Mesenchymal stem cell (in vitro differentiated cells and primary cell): ENCODE measurements around the gene AFAP1L2.

ENCODE experiments used
- DNase-seq: peaks from one replicate; pipeline ENCODE4 v3.0.0-alpha.2; 2013
- H2AFZ ChIP-seq: one replicate; pipeline ENCODE4 v1.6.1; 2013; ENCODE audit warnings: low read depth, mild to moderate bottlenecking, control low read depth, inconsistent platforms, low read length, moderate library complexity
- H2AK5ac ChIP-seq: 2 replicates; pipeline ENCODE4 v1.6.1; 2013; ENCODE audit warnings: low read length, moderate library complexity, mild to moderate bottlenecking, inconsistent platforms; ENCODE audit not compliant: severe bottlenecking
- H2BK120ac ChIP-seq: one replicate; pipeline ENCODE4 v1.6.1; 2013; ENCODE audit warnings: low read depth, mild to moderate bottlenecking, inconsistent platforms, low read length, moderate library complexity
- H2BK12ac ChIP-seq, 2 experiments: one replicate each; pipeline ENCODE4 v1.6.1; 2013; ENCODE audit warnings: inconsistent platforms in 2 of 2, low read length in 2 of 2, mild to moderate bottlenecking in 2 of 2, moderate library complexity in 2 of 2, control low read depth in 1 of 2
- H2BK15ac ChIP-seq: one replicate; pipeline ENCODE4 v1.6.1; 2013; ENCODE audit warnings: mild to moderate bottlenecking, low read depth, inconsistent platforms; ENCODE audit not compliant: poor library complexity, severe bottlenecking
- H2BK5ac ChIP-seq: 2 replicates; pipeline ENCODE4 v1.6.1; 2013; ENCODE audit warnings: low read depth, mild to moderate bottlenecking, low read length, control low read depth, inconsistent platforms; ENCODE audit not compliant: poor library complexity, severe bottlenecking
- H3K14ac ChIP-seq, 2 experiments: one replicate each; pipeline ENCODE4 v1.6.1; 2013; ENCODE audit warnings: inconsistent platforms in 2 of 2, low read length in 2 of 2, control low read depth in 1 of 2, mild to moderate bottlenecking in 1 of 2, moderate library complexity in 1 of 2
- H3K18ac ChIP-seq, 2 experiments: one replicate each; pipeline ENCODE4 v1.6.1; 2013; ENCODE audit warnings: inconsistent platforms in 2 of 2, low read length in 2 of 2, control low read depth in 1 of 2, low read depth in 1 of 2, mild to moderate bottlenecking in 1 of 2
- H3K23ac ChIP-seq, 2 experiments: one replicate each; pipeline ENCODE4 v1.6.1; 2013; ENCODE audit warnings: inconsistent platforms in 2 of 2, low read length in 2 of 2, mild to moderate bottlenecking in 2 of 2, moderate library complexity in 2 of 2, control low read depth in 1 of 2
- H3K27ac ChIP-seq: 2 replicates; pipeline ENCODE4 v1.5.1; 2013; ENCODE audit warnings: mild to moderate bottlenecking, moderate library complexity, low read length, control low read depth, inconsistent platforms; ENCODE audit not compliant: poor library complexity, severe bottlenecking
- H3K27me3 ChIP-seq, 2 experiments: 2 replicates each; pipeline versions ENCODE4 v1.6.1 to v1.7.0; 2013; ENCODE audit warnings: low read length in 2 of 2, mild to moderate bottlenecking in 2 of 2, moderate library complexity in 2 of 2, control low read depth in 1 of 2, inconsistent platforms in 1 of 2; ENCODE audit not compliant: control insufficient read depth in 1 of 2, insufficient read depth in 1 of 2
- H3K36me3 ChIP-seq, 2 experiments: 2 replicates each; pipeline versions ENCODE4 v1.6.1 to v1.7.0; 2013; ENCODE audit warnings: low read length in 2 of 2, control low read depth in 1 of 2, inconsistent platforms in 1 of 2, low read depth in 1 of 2, mild to moderate bottlenecking in 1 of 2; ENCODE audit not compliant: insufficient read depth in 2 of 2, control insufficient read depth in 1 of 2
- H3K4ac ChIP-seq, 2 experiments: one replicate each; pipeline ENCODE4 v1.6.1; 2013; ENCODE audit warnings: inconsistent platforms in 2 of 2, low read length in 2 of 2, mild to moderate bottlenecking in 2 of 2, moderate library complexity in 2 of 2, control low read depth in 1 of 2, low read depth in 1 of 2
- H3K4me1 ChIP-seq: 2 replicates; pipeline ENCODE4 v1.6.1; 2013; ENCODE audit warnings: low read depth, low read length, control low read depth; ENCODE audit not compliant: control insufficient read depth, insufficient read depth
- H3K4me2 ChIP-seq: 2 replicates; pipeline ENCODE4 v1.6.1; 2013; ENCODE audit warnings: low read length, mild to moderate bottlenecking, inconsistent platforms; ENCODE audit not compliant: poor library complexity, severe bottlenecking
- H3K4me3 ChIP-seq, 2 experiments: 2 replicates each; pipeline versions ENCODE4 v1.5.1 to v1.7.0; 2013; ENCODE audit warnings: low read length in 2 of 2, mild to moderate bottlenecking in 2 of 2, control low read depth in 1 of 2, low read depth in 1 of 2; ENCODE audit not compliant: insufficient read depth in 1 of 2
- H3K79me1 ChIP-seq: replicated peaks from 2 replicates; pipeline ENCODE4 v1.6.1; 2013; ENCODE audit warnings: mild to moderate bottlenecking, control low read depth, low read length, inconsistent platforms; ENCODE audit not compliant: poor library complexity, severe bottlenecking
- H3K9ac ChIP-seq: 2 replicates; pipeline ENCODE4 v1.7.0; 2013; ENCODE audit warnings: mild to moderate bottlenecking, low read length, moderate library complexity
- H3K9me3 ChIP-seq: 2 replicates; pipeline ENCODE4 v1.7.0; 2013; ENCODE audit warnings: mild to moderate bottlenecking, low read length; ENCODE audit not compliant: control insufficient read depth
- H4K8ac ChIP-seq: one replicate; pipeline ENCODE4 v1.6.1; 2013; ENCODE audit warnings: inconsistent platforms, mild to moderate bottlenecking, low read length, moderate library complexity
- H4K91ac ChIP-seq: one replicate; pipeline ENCODE4 v1.6.1; 2013; ENCODE audit warnings: mild to moderate bottlenecking, low read length, inconsistent platforms
- WGBS: methylation state at CpG from one replicate; pipeline ENCODE4 v1.1.7; 2013; ENCODE audit warnings: mixed read lengths; 5-methylcytosine and 5-hydroxymethylcytosine counted together

The AFAP1L2 gene

GRCh38 chr10:114311023-114311422, 93.3 kb downstream of the AFAP1L2 start:
- H3K4me2 ChIP-seq = no peak overlapping the region
- no peak overlapping the region for H2BK5ac ChIP-seq
- H2BK15ac ChIP-seq = no peak overlapping the region
- H3K23ac ChIP-seq = no peak overlapping the region
- H2BK12ac ChIP-seq = no peak overlapping the region
- no peak for DNase-seq
- no peaks in the 10 kb centered on the region for H3K79me1 ChIP-seq
- 100% methylated on average over 5 of the region's 6 CpGs for WGBS
- H4K8ac ChIP-seq = no peak overlapping the region
- no peak overlapping the region for H3K4ac ChIP-seq
- H3K18ac ChIP-seq = no peak overlapping the region
- H3K4me1 ChIP-seq = peaks cover 28% of the 10 kb centered on the region
- no peak overlapping the region for H2BK120ac ChIP-seq
- H3K27ac ChIP-seq = no peak overlapping the region
- no peak overlapping the region for H3K4me3 ChIP-seq
- H2AK5ac ChIP-seq = no peak overlapping the region
- no peaks in the 10 kb centered on the region for H3K9me3 ChIP-seq
- peaks cover 0 to 64% of the 10 kb centered on the region in 2 experiments for H3K27me3 ChIP-seq
- H3K9ac ChIP-seq = no peak overlapping the region
- H3K14ac ChIP-seq = no peak overlapping the region
- H4K91ac ChIP-seq = no peak overlapping the region
- H2AFZ ChIP-seq = no peak overlapping the region
- H3K36me3 ChIP-seq = peaks cover 0 to 4% of the 10 kb centered on the region in 2 experiments

- Histone ChIP-seq H2BK5ac (no peak overlapping the region), H3K79me1 (no peaks in the 10 kb centered on the region), H3K36me3 (no peaks in the 10 kb centered on the region), H3K9me3 (no peaks in the 10 kb centered on the region), H3K4me2 (no peak overlapping the region), H2AFZ (no peak overlapping the region), H3K27ac (no peak overlapping the region), H3K4me1 (peaks cover 35% of the 10 kb centered on the region), H3K23ac (no peak overlapping the region), H4K8ac (peak overlapping the region; percentile 50), H2BK15ac (no peak overlapping the region), H3K14ac (peak overlapping the region in 1 of 2 experiments; percentile 53), H3K9ac (no peak overlapping the region), H4K91ac (no peak overlapping the region), H3K4ac (peak overlapping the region in 1 of 2 experiments; percentile 54), H2BK12ac (no peak overlapping the region), H2AK5ac (no peak overlapping the region), H2BK120ac (peak overlapping the region; percentile 42), H3K18ac (peak overlapping the region; percentile 19 to 58), H3K27me3 (peaks cover 0 to 64% of the 10 kb centered on the region in 2 experiments), H3K4me3 (no peak overlapping the region)
- no peak for DNase-seq
- 77% methylated on average over 10 of the region's 10 CpGs for WGBS
Observed at GRCh38 chr10:114310346-114310745, 94.0 kb downstream of the AFAP1L2 start.

- H2BK12ac ChIP-seq = peak overlapping the region in 1 of 2 experiments; percentile 40
- DNase-seq = no peak
- no peak overlapping the region for H2AFZ ChIP-seq
- no peak overlapping the region for H2BK120ac ChIP-seq
- no peaks in the 10 kb centered on the region for H3K79me1 ChIP-seq
- no peak overlapping the region for H4K91ac ChIP-seq
- H3K9me3 ChIP-seq = no peaks in the 10 kb centered on the region
- no peak overlapping the region for H2BK5ac ChIP-seq
- H3K36me3 ChIP-seq = no peaks in the 10 kb centered on the region
- no peak overlapping the region for H3K4me3 ChIP-seq
- H3K9ac ChIP-seq = no peak overlapping the region
- no peak overlapping the region for H3K4ac ChIP-seq
- peaks cover 0 to 63% of the 10 kb centered on the region in 2 experiments for H3K27me3 ChIP-seq
- H3K14ac ChIP-seq = no peak overlapping the region
- H3K18ac ChIP-seq = peak overlapping the region in 1 of 2 experiments; percentile 37
- H4K8ac ChIP-seq = no peak overlapping the region
- no peak overlapping the region for H3K27ac ChIP-seq
- H2BK15ac ChIP-seq = no peak overlapping the region
- no peak overlapping the region for H3K4me2 ChIP-seq
- H2AK5ac ChIP-seq = no peak overlapping the region
- H3K23ac ChIP-seq = no peak overlapping the region
- 70% methylated on average over 3 of the region's 3 CpGs for WGBS
- H3K4me1 ChIP-seq = peaks cover 44% of the 10 kb centered on the region
Observed at GRCh38 chr10:114309364-114309651, 95.0 kb downstream of the AFAP1L2 start.

GRCh38 chr10:114308531-114309363, 95.6 kb downstream of the AFAP1L2 start:
- Histone ChIP-seq H3K14ac (peak overlapping the region in 1 of 2 experiments; percentile 69), H2BK15ac (peak overlapping the region; percentile 56), H3K18ac (peak overlapping the region; percentile 23 to 69), H2BK5ac (no peak overlapping the region), H2AFZ (no peak overlapping the region), H4K8ac (peak overlapping the region; percentile 39), H3K27ac (no peak overlapping the region), H4K91ac (peak overlapping the region; percentile 20), H2BK12ac (peak overlapping the region; percentile 29 to 86), H3K4me2 (no peak overlapping the region), H3K36me3 (no peaks in the 10 kb centered on the region), H2BK120ac (no peak overlapping the region), H3K4ac (peak overlapping the region in 1 of 2 experiments; percentile 37), H3K9ac (no peak overlapping the region), H3K9me3 (no peaks in the 10 kb centered on the region), H3K23ac (no peak overlapping the region), H2AK5ac (peak overlapping the region; percentile 1), H3K27me3 (peaks cover 0 to 58% of the 10 kb centered on the region in 2 experiments), H3K4me1 (peaks cover 44% of the 10 kb centered on the region), H3K4me3 (no peak overlapping the region), H3K79me1 (no peaks in the 10 kb centered on the region)
- 96% methylated on average over 9 of the region's 9 CpGs for WGBS
- DNase-seq = peak; percentile 64
